K562 (cell line): ENCODE results near the gene TNIP1. TPM values are rescaled to one million over a fixed set of nuclear protein-coding genes. Genes with fewer than 3 reads are reported as not detected.

Source experiments
- ATAC-seq: fragments of 200-7000 bp; cut with Tn5 transposase; 3 replicates; pipeline ENCODE4 v1.9.1; 2020; ENCODE audit warnings: moderate library complexity
- BruUV-seq: library from RNA; stranded (reverse); fragments of 400-500 nt; replicated peaks from 2 replicates; lab custom pipeline; 2021; lab: Mats Ljungman, UMichigan
- CTCF ChIA-PET: fragments of 300-600 bp; formaldehyde crosslinking; extraction: SDS; loops from one replicate; lab custom pipeline; 2021; ENCODE audit warnings: low intra/inter-chr PET ratio; lab: Yijun Ruan, JAX
- POLR2A ChIA-PET: fragments of 300-600, 350-650 bp; sonication (Branson Sonifier 250); formaldehyde crosslinking; extraction: SDS; loops from one replicate; lab custom pipeline; 2021; ENCODE audit warnings: antibody characterized with exemption, inconsistent platforms; lab: Yijun Ruan, JAX
- DNase-seq, 4 experiments: peaks; one replicate each; pipeline versions ENCODE4 v3.0.0 to v3.0.0-alpha.2; 2011 to 2018; ENCODE audit warnings: low spot score in 3 of 4, mixed read lengths in 3 of 4; ENCODE audit errors: extremely low read depth in 1 of 4
- FAIRE-seq: peaks from 2 replicates; lab custom pipeline; 2011; peaks lifted over from hg19 to GRCh38; lab: Jason Lieb, UNC
- H2AFZ ChIP-seq: 2 replicates; pipeline ENCODE4 v1.6.0; 2011; ENCODE audit warnings: low read depth, low read length, control low read depth, inconsistent platforms
- H3K27ac ChIP-seq: fragments of 200-600 bp; 3 replicates; pipeline ENCODE4 v1.8.0; 2011; ENCODE audit warnings: low read depth, mild to moderate bottlenecking, control low read depth, inconsistent platforms, low read length, moderate library complexity, mixed read lengths; ENCODE audit errors: extremely low read depth
- H3K27me3 ChIP-seq, 2 experiments: fragments of 300-600 bp in 1 of 2; 2 replicates in 1 of 2; 3 replicates in 1 of 2; pipeline versions ENCODE4 v1.6.0 to v1.8.0; 2011; ENCODE audit warnings: inconsistent platforms in 2 of 2, low read length in 2 of 2, mild to moderate bottlenecking in 1 of 2, mixed read lengths in 1 of 2, moderate library complexity in 1 of 2; ENCODE audit not compliant: control insufficient read depth in 2 of 2, insufficient read depth in 2 of 2
- H3K36me3 ChIP-seq: fragments of 300-600 bp; 3 replicates; pipeline ENCODE4 v1.8.0; 2011; ENCODE audit warnings: mild to moderate bottlenecking, low read length, inconsistent platforms; ENCODE audit not compliant: control insufficient read depth, insufficient read depth
- H3K4me1 ChIP-seq, 2 experiments: fragments of 200-600 bp in 1 of 2; replicated peaks in 1 of 2; 2 replicates in 1 of 2; 3 replicates in 1 of 2; pipeline versions ENCODE4 v1.5.1 to v1.8.0; 2011; ENCODE audit warnings: inconsistent platforms in 2 of 2, low read length in 2 of 2, mild to moderate bottlenecking in 1 of 2, mixed read lengths in 1 of 2, moderate library complexity in 1 of 2; ENCODE audit not compliant: control insufficient read depth in 2 of 2, insufficient read depth in 2 of 2
- H3K4me2 ChIP-seq: 2 replicates; pipeline ENCODE4 v1.6.1; 2011; ENCODE audit warnings: low read length, control low read depth, inconsistent platforms, mixed read lengths; ENCODE audit not compliant: insufficient read depth
- H3K4me3 ChIP-seq: fragments of 200-600 bp; sonication (generic), shearing (Covaris generic); 2 replicates; pipeline ENCODE4 v1.5.1; 2016; ENCODE audit warnings: control low read depth, inconsistent platforms
- H3K79me2 ChIP-seq: fragments of 200-600 bp; 3 replicates; pipeline ENCODE4 v1.8.0; 2011; ENCODE audit warnings: low read length, inconsistent platforms; ENCODE audit not compliant: control insufficient read depth, insufficient read depth
- H3K9ac ChIP-seq, 2 experiments: 2 replicates each; pipeline versions ENCODE4 v1.6.0 to v1.6.1; 2011; ENCODE audit warnings: low read depth in 2 of 2, low read length in 2 of 2, control low read depth in 1 of 2, inconsistent platforms in 1 of 2, mild to moderate bottlenecking in 1 of 2, mixed read lengths in 1 of 2; ENCODE audit not compliant: insufficient read depth in 1 of 2
- H3K9me1 ChIP-seq: one replicate; pipeline ENCODE4 v1.6.0; 2011; ENCODE audit warnings: inconsistent platforms, mild to moderate bottlenecking, low read length, moderate library complexity; ENCODE audit not compliant: control insufficient read depth, insufficient read depth
- H3K9me3 ChIP-seq: replicated peaks from 2 replicates; pipeline ENCODE4 v1.5.1; 2011; ENCODE audit warnings: low read depth, low read length, inconsistent platforms; ENCODE audit not compliant: control insufficient read depth, insufficient read depth
- H4K20me1 ChIP-seq: replicated peaks from 2 replicates; pipeline ENCODE4 v1.6.1; 2011; ENCODE audit warnings: low read length, inconsistent platforms, mixed read lengths; ENCODE audit not compliant: control insufficient read depth, insufficient read depth
- BRD9 ChIP-seq: fragments of 450-650 bp; IDR thresholded peaks from 2 replicates; pipeline ENCODE4 v1.6.1; 2018; ENCODE audit warnings: low read depth; ENCODE audit not compliant: partially characterized antibody
- CEBPB ChIP-seq: fragments of 450-650 bp; IDR thresholded peaks from 2 replicates; pipeline ENCODE4 v1.6.1; 2016; ENCODE audit warnings: missing genetic modification characterization, missing compliant biosample characterization
- CTBP1 ChIP-seq: fragments of 450-650 bp; IDR thresholded peaks from 2 replicates; pipeline ENCODE4 v1.6.1; 2016; ENCODE audit warnings: borderline replicate concordance
- HNRNPLL ChIP-seq: fragments of 200-400 bp; formaldehyde crosslinking; IDR thresholded peaks from 2 replicates; pipeline ENCODE4 v1.6.1; 2017; ENCODE audit warnings: low read length, low read depth, mild to moderate bottlenecking; ENCODE audit not compliant: poor library complexity, severe bottlenecking
- RAD21 ChIP-seq, 2 experiments: fragments of 250-450 bp in 1 of 2; fragments of 450-650 bp in 1 of 2; sonication (Bioruptor Pico) in 1 of 2; formaldehyde crosslinking in 1 of 2; IDR thresholded peaks in 1 of 2; conservative IDR thresholded peaks in 1 of 2; 2 replicates each; pipeline versions ENCODE4 v1.4.0 to v1.8.0; 2020 to 2022; ENCODE audit warnings: mild to moderate bottlenecking in 2 of 2, moderate library complexity in 1 of 2
- SIN3A ChIP-seq, 2 experiments: fragments of 150-350 bp in 1 of 2; IDR thresholded peaks; 2 replicates each; pipeline ENCODE4 v1.6.1; 2011 to 2016; ENCODE audit warnings: borderline replicate concordance in 2 of 2, low read depth in 2 of 2, low read length in 2 of 2, mild to moderate bottlenecking in 2 of 2, moderate library complexity in 2 of 2; ENCODE audit not compliant: control insufficient read depth in 1 of 2
- SMC3 ChIP-seq: conservative IDR thresholded peaks from 2 replicates; pipeline ENCODE4 v1.6.1; 2011; ENCODE audit warnings: low read depth, low read length, improper control_type of control experiment; ENCODE audit not compliant: insufficient read depth
- SRF ChIP-seq, 2 experiments: fragments of 250-450, 450-650 bp in 1 of 2; sonication (Bioruptor Pico) in 1 of 2; sonication (generic) in 1 of 2; formaldehyde crosslinking; IDR thresholded peaks; 2 replicates each; pipeline versions ENCODE4 v1.5.0 to v1.5.1; 2020 to 2022; ENCODE audit warnings: mild to moderate bottlenecking in 1 of 2, missing genetic modification reagents in 1 of 2
- TEAD4 ChIP-seq, 2 experiments: sonication (generic) in 1 of 2; formaldehyde crosslinking in 1 of 2; IDR thresholded peaks; 2 replicates each; pipeline versions ENCODE4 v1.6.1 to v1.8.0; 2012 to 2022; ENCODE audit warnings: borderline replicate concordance in 1 of 2, inconsistent platforms in 1 of 2, low read length in 1 of 2, mild to moderate bottlenecking in 1 of 2, missing genetic modification reagents in 1 of 2
- YY1 ChIP-seq, 3 experiments: IDR thresholded peaks; 2 replicates each; pipeline ENCODE4 v1.6.1; 2011; ENCODE audit warnings: low read length in 2 of 3, mild to moderate bottlenecking in 2 of 3, moderate library complexity in 2 of 3, borderline replicate concordance in 1 of 3, control low read depth in 1 of 3, low read depth in 1 of 3; ENCODE audit not compliant: insufficient read depth in 3 of 3, insufficient replicate concordance in 2 of 3, control insufficient read depth in 1 of 3, insufficient read length in 1 of 3; ENCODE audit errors: extremely low read depth in 1 of 3
- ZNF121 ChIP-seq: sonication (generic); formaldehyde crosslinking; conservative IDR thresholded peaks from 2 replicates; pipeline ENCODE4 v1.8.0; 2022; ENCODE audit warnings: missing genetic modification reagents
- ZNF589 ChIP-seq: fragments of 200-800 bp; sonication (Bioruptor generic); IDR thresholded peaks from 2 replicates; pipeline ENCODE4 v1.6.1; 2016; ENCODE audit warnings: low read depth, missing genetic modification characterization, missing compliant biosample characterization
- WGBS: fragments of 100-300 bp; shearing (Covaris generic); methylation state at CpG from one replicate; pipeline ENCODE4 v1.1.6; 2016; ENCODE audit warnings: low coverage, mixed read lengths; ENCODE audit not compliant: insufficient coverage; ENCODE audit errors: missing lambda C conversion rate; 5-methylcytosine and 5-hydroxymethylcytosine counted together
- in situ Hi-C: fragments of 300-500 bp; cut with MboI; formaldehyde crosslinking; loops from 4 replicates; pipeline ENCODE4 v1.15.0; 2018; ENCODE audit warnings: inconsistent platforms, mixed read lengths
- intact Hi-C: fragments of 100-400 bp; cut with micrococcal nuclease; formaldehyde crosslinking; loops from 2 replicates; pipeline ENCODE4 v1.14.2; 2022
- polyA plus RNA-seq, 8 experiments: library from polyadenylated mRNA; depleted of rRNA in 4 of 8; stranded (reverse) in 5 of 8; unstranded in 3 of 8; fragments of >200 nt; fragmentation: Nextera tagmentation in 2 of 8; fragmentation: Illumina TruSeq in 1 of 8; extraction: Ambion mirVana in 2 of 8; extraction: Trizol in 1 of 8; gene quantifications; 2 replicates each; pipeline versions ENCODE4 v1.2.1 to v1.2.3, GENCODE V29; 2011 to 2014; ENCODE audit warnings: inconsistent platforms in 1 of 8, missing spikeins in 1 of 8
- total RNA-seq, 7 experiments: library from RNA; depleted of rRNA in 6 of 7; stranded (reverse); fragments of >200 nt in 6 of 7; fragmentation: Illumina TruSeq in 2 of 7; extraction: Trizol in 2 of 7; gene quantifications; 2 replicates each; pipeline versions ENCODE4 v1.2.1 to v1.2.3, GENCODE V29; 2011 to 2021; ENCODE audit warnings: low replicate concordance in 1 of 7
- TF ChIP-seq, protein P1 (sequence below), 3 experiments: IDR thresholded peaks in 2 of 3; conservative IDR thresholded peaks in 1 of 3; 2 replicates each; pipeline ENCODE4 v1.5.1; 2011 to 2012; ENCODE audit warnings: low read length in 3 of 3, mild to moderate bottlenecking in 3 of 3, control low read depth in 2 of 3, improper control_type of control experiment in 1 of 3, inconsistent platforms in 1 of 3, low read depth in 1 of 3, mixed read lengths in 1 of 3, moderate library complexity in 1 of 3; ENCODE audit not compliant: insufficient read depth in 2 of 3
- TF ChIP-seq, protein P2 (sequence below): sonication (generic); formaldehyde crosslinking; IDR thresholded peaks from 2 replicates; pipeline ENCODE4 v1.8.0; 2022; ENCODE audit warnings: missing genetic modification reagents, mild to moderate bottlenecking, moderate library complexity, borderline replicate concordance

TNIP1 gene
- total and polyA plus RNA-seq, 9 of the 15 experiments (the other 6 are each of a cell fraction or from before 2014, with no cell fraction given): 0.46 to 41.0 (median 24.6) TPM

DNA sequence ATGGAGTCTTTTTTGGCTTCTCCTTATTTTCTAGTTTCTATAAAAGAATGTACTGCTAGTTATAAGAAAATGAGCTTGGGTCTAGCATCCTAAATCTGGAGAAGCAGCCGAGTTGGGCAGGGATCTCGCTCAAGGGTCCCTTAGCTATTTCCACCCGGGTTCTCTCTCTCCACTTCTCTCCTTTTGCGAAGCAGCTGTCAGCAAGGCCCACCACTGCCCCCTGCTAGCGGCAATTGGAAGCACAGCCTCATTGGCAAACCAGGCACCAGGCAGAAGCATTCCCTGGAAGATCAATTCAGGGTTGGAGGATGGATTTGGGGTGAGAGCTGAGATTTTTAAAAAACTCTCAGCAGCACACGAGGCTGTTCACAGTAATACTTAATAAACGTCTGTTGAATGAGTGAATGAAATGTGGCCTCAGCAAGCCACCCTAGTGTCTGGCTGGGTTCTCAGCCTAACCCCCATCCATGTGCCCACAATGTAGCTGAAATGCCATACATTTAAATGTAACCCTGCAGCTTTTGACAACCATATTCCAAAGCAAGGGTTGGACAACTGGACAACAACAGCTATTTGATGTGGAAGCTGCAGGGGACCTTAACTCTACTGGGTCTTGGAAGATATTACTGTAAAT lies 34.6 kb upstream of the TNIP1 start:
- no peaks in the 10 kb centered on the region for H3K79me2 ChIP-seq
- 4% methylated on average over 7 of the region's 7 CpGs for WGBS
- H3K27me3 ChIP-seq: no peaks in the 10 kb centered on the region
- H3K36me3 ChIP-seq: no peaks in the 10 kb centered on the region
- H3K9me1 ChIP-seq: no peaks in the 10 kb centered on the region
- no peaks in the 10 kb centered on the region; a peak in 1 of 5 replicates for H3K4me1 ChIP-seq
- H2AFZ ChIP-seq: peak overlapping the region; percentile 25; the same call in 1 of the 2 replicates
- in situ Hi-C loops (loop anchor here (5.0 kb wide), 2 partner anchors 63 to 113 kb away; no protein-coding TSS in a partner anchor), intact Hi-C loops (loop anchor here (1.0 kb wide), 3 partner anchors 64 to 314 kb away; no protein-coding TSS in a partner anchor)
- H3K9ac ChIP-seq: no peak overlapping the region
- CTCF ChIA-PET: interaction anchor here (0.6 to 4.9 kb wide), 6 partner anchors 20 to 552 kb away, joined by 3 to 68 read pairs (median 4); no protein-coding TSS in a partner anchor
- H4K20me1 ChIP-seq: no peaks in the 10 kb centered on the region; the same call in 1 of the 2 replicates
- no peaks in the 10 kb centered on the region for H3K9me3 ChIP-seq
- ATAC-seq: peak; percentile 80
- DNase-seq: peak; percentile 76 to 84 (median 80)
- H3K27ac ChIP-seq: no peak overlapping the region
- BruUV-seq: no TSS peak
- peak; percentile 90 for FAIRE-seq
- H3K4me3 ChIP-seq: no peak overlapping the region
- POLR2A ChIA-PET: interaction anchor here (0.6 to 2.5 kb wide), 11 partner anchors 14 to 702 kb away, joined by 3 to 16 read pairs (median 4); partner anchors contain the start of gene ANXA6
- no peak overlapping the region for H3K4me2 ChIP-seq
- 0 out of 4 replicates have a peak, but pooled peaks of 1 of the 2 experiments have one; percentile 36 for TF ChIP-seq SRF (CRISPR knock-in tag; IDR thresholded peaks at IDR 0.05)
- peak; percentile 66 for TF ChIP-seq ZNF121 (CRISPR knock-in tag)
- TF ChIP-seq TEAD4 (IDR thresholded peaks at IDR 0.05; ENCODE audit: low read length): 0 out of 2 replicates have a peak, but pooled peaks have one; percentile 9
- TF ChIP-seq TEAD4 (CRISPR knock-in tag; IDR thresholded peaks at IDR 0.05; ENCODE audit: borderline replicate concordance): no peak
- TF ChIP-seq CTBP1: 0 out of 2 replicates have a peak, but pooled peaks have one; percentile 33
- TF ChIP-seq SIN3A (IDR thresholded peaks at IDR 0.05; ENCODE audit: borderline replicate concordance in 2 of 2, control insufficient read depth in 1 of 2, low read depth in 2 of 2, low read length in 2 of 2): no peak
- peak; percentile 99 to 100 for TF ChIP-seq RAD21 (CRISPR knock-in tag; conservative IDR thresholded peaks at IDR 0.05 in 1 of 2, IDR thresholded peaks at IDR 0.05 in 1 of 2)
- TF ChIP-seq, protein P1, sequence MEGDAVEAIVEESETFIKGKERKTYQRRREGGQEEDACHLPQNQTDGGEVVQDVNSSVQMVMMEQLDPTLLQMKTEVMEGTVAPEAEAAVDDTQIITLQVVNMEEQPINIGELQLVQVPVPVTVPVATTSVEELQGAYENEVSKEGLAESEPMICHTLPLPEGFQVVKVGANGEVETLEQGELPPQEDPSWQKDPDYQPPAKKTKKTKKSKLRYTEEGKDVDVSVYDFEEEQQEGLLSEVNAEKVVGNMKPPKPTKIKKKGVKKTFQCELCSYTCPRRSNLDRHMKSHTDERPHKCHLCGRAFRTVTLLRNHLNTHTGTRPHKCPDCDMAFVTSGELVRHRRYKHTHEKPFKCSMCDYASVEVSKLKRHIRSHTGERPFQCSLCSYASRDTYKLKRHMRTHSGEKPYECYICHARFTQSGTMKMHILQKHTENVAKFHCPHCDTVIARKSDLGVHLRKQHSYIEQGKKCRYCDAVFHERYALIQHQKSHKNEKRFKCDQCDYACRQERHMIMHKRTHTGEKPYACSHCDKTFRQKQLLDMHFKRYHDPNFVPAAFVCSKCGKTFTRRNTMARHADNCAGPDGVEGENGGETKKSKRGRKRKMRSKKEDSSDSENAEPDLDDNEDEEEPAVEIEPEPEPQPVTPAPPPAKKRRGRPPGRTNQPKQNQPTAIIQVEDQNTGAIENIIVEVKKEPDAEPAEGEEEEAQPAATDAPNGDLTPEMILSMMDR (IDR thresholded peaks at IDR 0.05 in 2 of 3, conservative IDR thresholded peaks at IDR 0.05 in 1 of 3; ENCODE audit: insufficient read depth in 2 of 3, low read depth in 1 of 3, low read length in 3 of 3): peak; percentile 95 to 97 (median 95)
- TF ChIP-seq BRD9: peak; percentile 37
- no peak for TF ChIP-seq HNRNPLL
- 0 out of 2 replicates have a peak, but pooled peaks have one; percentile 31 for TF ChIP-seq ZNF589 (CRISPR knock-in tag)
- TF ChIP-seq, protein P2, sequence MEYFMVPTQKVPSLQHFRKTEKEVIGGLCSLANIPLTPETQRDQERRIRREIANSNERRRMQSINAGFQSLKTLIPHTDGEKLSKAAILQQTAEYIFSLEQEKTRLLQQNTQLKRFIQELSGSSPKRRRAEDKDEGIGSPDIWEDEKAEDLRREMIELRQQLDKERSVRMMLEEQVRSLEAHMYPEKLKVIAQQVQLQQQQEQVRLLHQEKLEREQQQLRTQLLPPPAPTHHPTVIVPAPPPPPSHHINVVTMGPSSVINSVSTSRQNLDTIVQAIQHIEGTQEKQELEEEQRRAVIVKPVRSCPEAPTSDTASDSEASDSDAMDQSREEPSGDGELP: peak; percentile 82
- no peak for TF ChIP-seq CEBPB (tag)
- peak in 1 of 3 experiments; percentile 20 for TF ChIP-seq YY1 (IDR thresholded peaks at IDR 0.05; ENCODE audit: borderline replicate concordance in 1 of 3, control insufficient read depth in 1 of 3, extremely low read depth in 1 of 3, insufficient read depth in 3 of 3, insufficient read length in 1 of 3, insufficient replicate concordance in 2 of 3, low read depth in 1 of 3, low read length in 2 of 3)
- peak; percentile 99 for TF ChIP-seq SMC3
